ENCODE data around the gene MAGEC1. TPM values are rescaled to one million over a fixed set of nuclear protein-coding genes. Genes with fewer than 3 reads are reported as not detected.

MAGEC1 gene
- polyA plus RNA-seq, 1 donor from 2014 or later: not detected

DNA sequence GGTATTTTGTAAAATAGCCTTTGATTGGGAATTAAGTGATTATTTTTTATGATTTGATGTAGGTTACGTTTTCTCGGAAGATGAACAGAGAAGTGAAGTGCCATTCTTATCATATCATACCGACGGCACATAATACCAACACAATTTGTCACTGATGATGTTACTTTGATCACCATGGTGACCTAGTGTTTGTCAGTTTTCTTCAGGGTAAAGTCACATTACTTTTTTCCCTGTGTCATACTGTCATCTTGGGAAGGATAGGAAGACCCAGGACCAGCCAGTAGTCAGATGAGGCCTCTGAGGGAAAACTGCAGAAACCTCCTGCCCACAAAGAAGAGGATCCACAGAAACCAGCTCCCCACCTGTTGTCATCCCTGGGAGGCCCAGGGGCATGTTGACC lies 1.3 kb upstream of the MAGEC1 start:
- no peak for TF ChIP-seq TAF1 (IDR thresholded peaks at IDR 0.05; ENCODE audit: low read depth)
- TF ChIP-seq POLR2AphosphoS5 (IDR thresholded peaks at IDR 0.05): no peak
- TF ChIP-seq, protein P1, sequence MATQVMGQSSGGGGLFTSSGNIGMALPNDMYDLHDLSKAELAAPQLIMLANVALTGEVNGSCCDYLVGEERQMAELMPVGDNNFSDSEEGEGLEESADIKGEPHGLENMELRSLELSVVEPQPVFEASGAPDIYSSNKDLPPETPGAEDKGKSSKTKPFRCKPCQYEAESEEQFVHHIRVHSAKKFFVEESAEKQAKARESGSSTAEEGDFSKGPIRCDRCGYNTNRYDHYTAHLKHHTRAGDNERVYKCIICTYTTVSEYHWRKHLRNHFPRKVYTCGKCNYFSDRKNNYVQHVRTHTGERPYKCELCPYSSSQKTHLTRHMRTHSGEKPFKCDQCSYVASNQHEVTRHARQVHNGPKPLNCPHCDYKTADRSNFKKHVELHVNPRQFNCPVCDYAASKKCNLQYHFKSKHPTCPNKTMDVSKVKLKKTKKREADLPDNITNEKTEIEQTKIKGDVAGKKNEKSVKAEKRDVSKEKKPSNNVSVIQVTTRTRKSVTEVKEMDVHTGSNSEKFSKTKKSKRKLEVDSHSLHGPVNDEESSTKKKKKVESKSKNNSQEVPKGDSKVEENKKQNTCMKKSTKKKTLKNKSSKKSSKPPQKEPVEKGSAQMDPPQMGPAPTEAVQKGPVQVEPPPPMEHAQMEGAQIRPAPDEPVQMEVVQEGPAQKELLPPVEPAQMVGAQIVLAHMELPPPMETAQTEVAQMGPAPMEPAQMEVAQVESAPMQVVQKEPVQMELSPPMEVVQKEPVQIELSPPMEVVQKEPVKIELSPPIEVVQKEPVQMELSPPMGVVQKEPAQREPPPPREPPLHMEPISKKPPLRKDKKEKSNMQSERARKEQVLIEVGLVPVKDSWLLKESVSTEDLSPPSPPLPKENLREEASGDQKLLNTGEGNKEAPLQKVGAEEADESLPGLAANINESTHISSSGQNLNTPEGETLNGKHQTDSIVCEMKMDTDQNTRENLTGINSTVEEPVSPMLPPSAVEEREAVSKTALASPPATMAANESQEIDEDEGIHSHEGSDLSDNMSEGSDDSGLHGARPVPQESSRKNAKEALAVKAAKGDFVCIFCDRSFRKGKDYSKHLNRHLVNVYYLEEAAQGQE (IDR thresholded peaks at IDR 0.05; ENCODE audit: borderline replicate concordance): no peak
- no peak for TF ChIP-seq EZH2 (IDR thresholded peaks at IDR 0.05; ENCODE audit: borderline replicate concordance, insufficient read depth, low read length, poor library complexity, severe bottlenecking)
- no peak for TF ChIP-seq MXI1 (conservative IDR thresholded peaks at IDR 0.05; ENCODE audit: poor library complexity, severe bottlenecking)
- TF ChIP-seq EP300 (conservative IDR thresholded peaks at IDR 0.05; ENCODE audit: poor library complexity, severe bottlenecking): no peak
- TF ChIP-seq, protein P2, sequence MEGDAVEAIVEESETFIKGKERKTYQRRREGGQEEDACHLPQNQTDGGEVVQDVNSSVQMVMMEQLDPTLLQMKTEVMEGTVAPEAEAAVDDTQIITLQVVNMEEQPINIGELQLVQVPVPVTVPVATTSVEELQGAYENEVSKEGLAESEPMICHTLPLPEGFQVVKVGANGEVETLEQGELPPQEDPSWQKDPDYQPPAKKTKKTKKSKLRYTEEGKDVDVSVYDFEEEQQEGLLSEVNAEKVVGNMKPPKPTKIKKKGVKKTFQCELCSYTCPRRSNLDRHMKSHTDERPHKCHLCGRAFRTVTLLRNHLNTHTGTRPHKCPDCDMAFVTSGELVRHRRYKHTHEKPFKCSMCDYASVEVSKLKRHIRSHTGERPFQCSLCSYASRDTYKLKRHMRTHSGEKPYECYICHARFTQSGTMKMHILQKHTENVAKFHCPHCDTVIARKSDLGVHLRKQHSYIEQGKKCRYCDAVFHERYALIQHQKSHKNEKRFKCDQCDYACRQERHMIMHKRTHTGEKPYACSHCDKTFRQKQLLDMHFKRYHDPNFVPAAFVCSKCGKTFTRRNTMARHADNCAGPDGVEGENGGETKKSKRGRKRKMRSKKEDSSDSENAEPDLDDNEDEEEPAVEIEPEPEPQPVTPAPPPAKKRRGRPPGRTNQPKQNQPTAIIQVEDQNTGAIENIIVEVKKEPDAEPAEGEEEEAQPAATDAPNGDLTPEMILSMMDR (IDR thresholded peaks at IDR 0.05; ENCODE audit: poor library complexity, severe bottlenecking): no peak
- TF ChIP-seq SMC3 (conservative IDR thresholded peaks at IDR 0.05; ENCODE audit: poor library complexity): no peak
- no peak for TF ChIP-seq RAD21 (conservative IDR thresholded peaks at IDR 0.05)
- Histone ChIP-seq H3K79me2 (replicated peaks; ENCODE audit: insufficient read depth, low read length) (no peaks in the 10 kb centered on the region), H3K27me3 (ENCODE audit: insufficient read depth, low read depth, low read length) (no peaks in the 10 kb centered on the region), H3K9ac (ENCODE audit: low read length) (no peak overlapping the region), H3K4me2 (ENCODE audit: low read length) (no peak overlapping the region), H3K9me2 (ENCODE audit: insufficient read depth, low read length) (no peaks in the 10 kb centered on the region), H3K4me3 (ENCODE audit: low read length) (no peak overlapping the region), H2AFZ (ENCODE audit: low read depth, low read length) (no peak overlapping the region), H3K9me3 (ENCODE audit: low read length) (no peaks in the 10 kb centered on the region), H3F3A (ENCODE audit: insufficient read depth, low read length, poor library complexity, severe bottlenecking) (no peaks in the 10 kb centered on the region), H3K36me3 (ENCODE audit: insufficient read depth, low read length) (no peaks in the 10 kb centered on the region), H4K20me1 (ENCODE audit: insufficient read depth) (no peaks in the 10 kb centered on the region), H3K27ac (ENCODE audit: low read length) (no peak overlapping the region)

DNA sequence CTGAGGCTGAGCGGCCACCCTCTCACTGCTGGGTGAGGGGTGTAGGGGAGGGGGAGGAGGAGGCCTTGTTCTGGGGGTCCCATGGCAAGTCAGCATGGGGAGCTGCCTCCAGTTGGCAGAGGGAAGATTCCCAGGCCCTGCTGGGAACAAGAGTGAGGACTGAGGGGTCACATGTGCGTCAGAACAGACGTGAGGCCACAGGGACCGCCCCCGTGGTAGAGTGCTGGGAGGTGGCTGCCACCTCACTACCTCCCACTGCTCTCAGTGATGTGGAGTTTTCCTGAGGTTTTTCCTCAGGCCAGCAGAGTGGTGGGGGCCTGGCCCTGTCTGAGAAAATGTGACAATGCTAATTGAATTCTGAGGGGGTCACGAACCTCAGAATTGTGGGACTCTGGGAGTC lies 568 bp downstream of the MAGEC1 start:
- Histone ChIP-seq H3K27ac (ENCODE audit: low read length) (no peak overlapping the region), H4K20me1 (ENCODE audit: insufficient read depth) (no peaks in the 10 kb centered on the region), H3F3A (ENCODE audit: insufficient read depth, low read length, poor library complexity, severe bottlenecking) (no peaks in the 10 kb centered on the region), H3K4me2 (ENCODE audit: low read length) (no peak overlapping the region), H3K9ac (ENCODE audit: low read length) (no peak overlapping the region), H3K4me3 (ENCODE audit: low read length) (no peak overlapping the region), H2AFZ (ENCODE audit: low read depth, low read length) (no peak overlapping the region), H3K9me2 (ENCODE audit: insufficient read depth, low read length) (no peaks in the 10 kb centered on the region), H3K79me2 (replicated peaks; ENCODE audit: insufficient read depth, low read length) (no peaks in the 10 kb centered on the region), H3K27me3 (ENCODE audit: insufficient read depth, low read depth, low read length) (no peaks in the 10 kb centered on the region), H3K9me3 (ENCODE audit: low read length) (no peaks in the 10 kb centered on the region), H3K36me3 (ENCODE audit: insufficient read depth, low read length) (no peaks in the 10 kb centered on the region)
- TF ChIP-seq EP300 (conservative IDR thresholded peaks at IDR 0.05; ENCODE audit: poor library complexity, severe bottlenecking) (no peak), RAD21 (conservative IDR thresholded peaks at IDR 0.05) (no peak), TAF1 (IDR thresholded peaks at IDR 0.05; ENCODE audit: low read depth) (no peak), SMC3 (conservative IDR thresholded peaks at IDR 0.05; ENCODE audit: poor library complexity) (no peak), EZH2 (IDR thresholded peaks at IDR 0.05; ENCODE audit: borderline replicate concordance, insufficient read depth, low read length, poor library complexity, severe bottlenecking) (no peak), POLR2AphosphoS5 (IDR thresholded peaks at IDR 0.05) (no peak), MXI1 (conservative IDR thresholded peaks at IDR 0.05; ENCODE audit: poor library complexity, severe bottlenecking) (no peak)
- TF ChIP-seq, protein P1 (IDR thresholded peaks at IDR 0.05; ENCODE audit: borderline replicate concordance): no peak
- TF ChIP-seq, protein P2 (IDR thresholded peaks at IDR 0.05; ENCODE audit: poor library complexity, severe bottlenecking): no peak

Measured in neural cell (in vitro differentiated cells).